D721Med (cell line): ENCODE measurements around the gene FGF14.

Experiments used
- DNase-seq: peaks from one replicate; pipeline ENCODE4 v3.0.0; 2011; ENCODE audit warnings: low spot score; ENCODE audit not compliant: insufficient read length
- FAIRE-seq: peaks from 2 replicates; lab custom pipeline; 2011; peaks lifted over from hg19 to GRCh38; lab: Jason Lieb, UNC
- TF ChIP-seq, protein P1 (sequence below): IDR thresholded peaks from 2 replicates; pipeline ENCODE4 v1.5.1; 2012; ENCODE audit warnings: mild to moderate bottlenecking, control low read depth; ENCODE audit not compliant: insufficient read depth; ENCODE audit errors: missing control alignments

FGF14 gene

DNA sequence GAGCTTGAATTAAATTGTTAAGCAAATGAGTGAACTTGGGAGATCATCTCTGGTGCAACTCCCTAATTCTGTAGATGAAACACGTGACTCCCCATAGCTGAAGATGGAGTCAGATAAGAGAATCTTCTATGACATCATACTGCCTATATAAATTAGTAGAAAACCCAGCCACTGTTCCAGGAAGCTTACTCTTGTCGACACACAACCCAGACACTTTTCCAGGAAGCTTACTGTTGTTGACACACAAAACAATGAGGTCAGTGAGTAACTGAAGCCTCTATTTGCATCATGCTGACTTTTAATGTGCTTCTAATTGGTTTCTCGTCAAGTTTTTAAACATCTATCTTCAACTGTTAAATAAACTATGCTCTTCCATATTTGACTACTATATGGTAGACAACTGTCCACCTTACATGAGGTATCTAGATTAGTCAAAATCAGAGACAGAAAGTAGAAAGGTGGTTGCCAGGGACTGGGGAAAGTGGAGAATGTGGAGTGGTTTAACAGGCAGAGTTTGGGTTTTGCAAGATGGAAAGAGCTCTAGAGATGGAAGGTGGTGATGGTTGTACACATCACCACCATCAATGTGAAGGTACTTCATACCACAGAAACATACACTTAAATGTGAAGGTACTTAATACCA lies 168.2 kb downstream of the FGF14 start:
- FAIRE-seq (peak; percentile 92), DNase-seq (no peak)
- TF ChIP-seq, protein P1, sequence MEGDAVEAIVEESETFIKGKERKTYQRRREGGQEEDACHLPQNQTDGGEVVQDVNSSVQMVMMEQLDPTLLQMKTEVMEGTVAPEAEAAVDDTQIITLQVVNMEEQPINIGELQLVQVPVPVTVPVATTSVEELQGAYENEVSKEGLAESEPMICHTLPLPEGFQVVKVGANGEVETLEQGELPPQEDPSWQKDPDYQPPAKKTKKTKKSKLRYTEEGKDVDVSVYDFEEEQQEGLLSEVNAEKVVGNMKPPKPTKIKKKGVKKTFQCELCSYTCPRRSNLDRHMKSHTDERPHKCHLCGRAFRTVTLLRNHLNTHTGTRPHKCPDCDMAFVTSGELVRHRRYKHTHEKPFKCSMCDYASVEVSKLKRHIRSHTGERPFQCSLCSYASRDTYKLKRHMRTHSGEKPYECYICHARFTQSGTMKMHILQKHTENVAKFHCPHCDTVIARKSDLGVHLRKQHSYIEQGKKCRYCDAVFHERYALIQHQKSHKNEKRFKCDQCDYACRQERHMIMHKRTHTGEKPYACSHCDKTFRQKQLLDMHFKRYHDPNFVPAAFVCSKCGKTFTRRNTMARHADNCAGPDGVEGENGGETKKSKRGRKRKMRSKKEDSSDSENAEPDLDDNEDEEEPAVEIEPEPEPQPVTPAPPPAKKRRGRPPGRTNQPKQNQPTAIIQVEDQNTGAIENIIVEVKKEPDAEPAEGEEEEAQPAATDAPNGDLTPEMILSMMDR: no peak

DNA sequence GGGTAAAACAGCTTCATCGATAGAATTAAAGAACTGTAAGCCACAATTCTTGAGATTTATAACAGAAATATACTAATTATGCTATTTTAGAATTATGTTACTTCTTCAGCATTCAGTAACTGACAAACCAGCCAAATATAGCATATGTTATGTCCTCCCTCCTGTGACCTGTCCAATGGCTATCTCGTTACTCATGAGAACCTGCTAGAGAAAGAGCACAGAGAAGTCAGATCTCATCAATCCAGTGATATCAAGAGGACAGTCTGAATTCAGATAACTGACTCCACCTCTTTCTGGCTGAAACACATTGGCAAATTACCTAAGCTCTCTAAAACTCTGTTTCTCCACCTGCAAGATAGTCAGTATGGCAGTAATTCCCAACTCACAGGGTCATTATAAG lies 170.4 kb downstream of the FGF14 start:
- TF ChIP-seq, protein P1: no peak
- DNase-seq (no peak), FAIRE-seq (no peak)

DNA sequence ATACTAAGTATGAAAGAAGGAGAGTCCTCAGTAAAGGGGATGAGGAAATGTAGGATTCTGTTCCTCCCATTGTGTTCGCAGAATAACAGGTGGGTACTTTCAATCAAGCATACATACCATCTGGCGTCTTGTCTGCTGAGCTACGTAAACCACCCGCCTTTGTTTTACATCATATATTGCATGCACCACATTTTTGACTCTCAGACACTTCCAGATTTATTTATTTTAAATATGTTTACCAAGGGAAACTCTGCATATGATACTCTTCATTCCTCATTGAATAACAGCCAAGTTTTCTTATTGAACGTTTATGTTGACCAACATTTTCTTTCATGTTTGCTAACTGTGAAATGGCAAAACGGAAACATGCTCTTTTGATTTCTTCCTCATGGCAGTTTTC lies 174.1 kb downstream of the FGF14 start:
- TF ChIP-seq, protein P1: no peak
- DNase-seq (no peak), FAIRE-seq (peak; percentile 93)

DNA sequence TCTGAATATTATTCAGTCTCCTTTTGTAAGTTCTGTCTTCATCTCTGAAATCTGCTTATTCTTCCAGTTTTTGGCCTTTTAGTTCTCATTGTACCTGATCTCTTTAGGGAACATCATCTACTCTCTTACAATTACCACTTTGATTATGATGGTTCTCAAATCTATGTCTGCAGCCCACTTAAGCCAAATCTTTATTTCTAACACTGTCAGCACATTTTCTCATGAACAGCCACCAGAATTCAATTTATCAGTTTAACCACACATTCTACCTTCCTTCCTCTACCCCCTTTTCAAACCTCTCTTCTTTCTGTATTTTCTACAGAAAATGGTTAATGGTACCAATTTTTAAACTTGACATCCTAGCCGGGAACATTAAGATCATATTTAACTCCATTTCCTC lies 175.3 kb downstream of the FGF14 start:
- TF ChIP-seq, protein P1: no peak
- DNase-seq (no peak), FAIRE-seq (peak; percentile 35)

DNA sequence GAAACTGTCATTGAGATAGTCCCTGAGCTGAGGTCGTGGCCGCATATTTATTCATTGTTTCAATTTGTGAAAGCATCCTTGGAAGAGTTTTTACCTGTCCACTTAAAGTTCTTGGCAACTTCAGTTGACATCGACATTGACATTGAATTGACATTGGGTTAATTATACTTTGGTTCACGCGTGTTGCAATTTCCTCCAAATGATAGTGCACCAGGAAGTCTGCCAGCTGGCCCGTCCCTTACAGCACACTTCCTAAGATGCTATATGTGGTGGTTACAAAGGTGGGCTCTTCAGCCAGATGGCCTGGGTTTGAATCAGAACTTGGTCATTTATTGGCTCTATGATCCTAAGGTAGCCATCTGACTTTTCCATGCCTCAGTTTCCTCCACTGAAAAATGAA lies 176.0 kb downstream of the FGF14 start:
- no peak for DNase-seq
- FAIRE-seq: no peak
- TF ChIP-seq, protein P1: no peak

DNA sequence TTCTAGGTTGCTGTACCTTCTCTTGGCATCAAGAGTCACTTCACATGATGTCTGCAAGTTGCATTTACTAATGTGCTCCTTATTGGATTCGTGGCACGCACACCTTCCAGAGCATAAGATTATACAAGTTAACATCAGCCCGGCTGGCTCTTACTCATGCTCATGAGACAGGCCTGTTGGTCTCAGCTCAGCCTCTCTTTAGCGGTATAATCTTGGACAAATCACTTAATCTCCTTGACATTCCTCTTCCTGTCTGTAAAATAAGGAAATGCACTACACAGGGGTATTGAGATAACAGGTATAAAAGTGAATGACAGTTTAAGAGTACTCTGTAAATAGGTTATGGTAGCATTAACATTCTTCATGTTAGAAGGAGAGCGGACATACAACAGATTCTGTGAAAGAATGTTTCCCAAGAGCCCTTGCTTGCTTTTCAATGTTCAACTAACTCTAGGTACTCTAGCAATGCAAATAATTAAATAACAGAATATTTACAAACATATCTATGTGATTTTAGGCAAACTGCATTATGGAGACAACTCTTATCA lies 181.1 kb downstream of the FGF14 start:
- DNase-seq (no peak), FAIRE-seq (peak; percentile 97)
- TF ChIP-seq, protein P1: no peak

DNA sequence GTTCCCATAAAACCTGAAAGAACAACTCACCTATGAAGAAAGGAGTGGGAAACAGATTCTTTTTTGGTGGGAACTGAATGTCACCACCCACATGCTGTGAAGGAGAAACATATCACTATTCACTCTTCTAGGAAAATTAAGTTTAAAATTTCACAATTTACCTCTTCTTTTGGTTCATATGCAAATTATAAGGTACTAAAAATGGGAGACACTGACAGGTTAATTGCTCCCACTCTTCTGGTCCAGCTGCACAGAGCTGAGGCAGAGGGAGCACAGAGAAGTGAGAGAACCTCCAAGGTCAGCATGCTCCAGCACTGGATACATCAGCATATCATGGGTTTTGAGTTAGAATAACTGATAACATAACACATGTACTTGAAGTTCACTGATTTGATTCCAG lies 186.9 kb downstream of the FGF14 start:
- FAIRE-seq: no peak
- TF ChIP-seq, protein P1: no peak
- DNase-seq: no peak
